ENCODE measurements around the gene VWC2. TPM values are rescaled to one million over a fixed set of nuclear protein-coding genes. Genes with fewer than 3 reads are reported as not detected.
A peak's percentile ranks its signal among the peaks of the same experiment; 100 is the strongest.

VWC2 gene
- total RNA-seq, 1 donor from 2014 or later = 1.2 TPM

- H3K4me1 Mint-ChIP-seq (ENCODE audit: low read depth, unreplicated experiment) = peaks cover 12% of the 10 kb centered on the region
- no peak overlapping the region for H3K4me3 Mint-ChIP-seq (ENCODE audit: unreplicated experiment)
- H3K27ac Mint-ChIP-seq (ENCODE audit: unreplicated experiment) = peak overlapping the region; percentile 10
- H3K9me3 Mint-ChIP-seq (ENCODE audit: unreplicated experiment) = peaks cover 4% of the 10 kb centered on the region
- no peaks in the 10 kb centered on the region for H3K36me3 Mint-ChIP-seq (ENCODE audit: unreplicated experiment)
- no peak for TF ChIP-seq CTCF (IDR thresholded peaks at IDR 0.05; ENCODE audit: partially characterized antibody, unreplicated experiment)
- H3K27me3 Mint-ChIP-seq (ENCODE audit: unreplicated experiment) = peaks cover 4% of the 10 kb centered on the region
- DNase-seq = no peak
These were observed 30.4 kb downstream of the VWC2 start for GRCh38 chr7:49803812-49804211.

- no peak for DNase-seq
- Mint-ChIP-seq H3K4me3 (ENCODE audit: unreplicated experiment) (no peak overlapping the region), H3K4me1 (ENCODE audit: low read depth, unreplicated experiment) (peaks cover 10% of the 10 kb centered on the region), H3K27ac (ENCODE audit: unreplicated experiment) (no peak overlapping the region), H3K9me3 (ENCODE audit: unreplicated experiment) (peaks cover 4% of the 10 kb centered on the region), H3K27me3 (ENCODE audit: unreplicated experiment) (peaks cover 4% of the 10 kb centered on the region), H3K36me3 (ENCODE audit: unreplicated experiment) (no peaks in the 10 kb centered on the region)
- TF ChIP-seq CTCF (IDR thresholded peaks at IDR 0.05; ENCODE audit: partially characterized antibody, unreplicated experiment) = no peak
These were observed 32.1 kb downstream of the VWC2 start for GRCh38 chr7:49805371-49806007.

- DNase-seq = no peak
- H3K4me1 Mint-ChIP-seq (ENCODE audit: low read depth, unreplicated experiment) = peaks cover 6% of the 10 kb centered on the region
- no peak overlapping the region for H3K27ac Mint-ChIP-seq (ENCODE audit: unreplicated experiment)
- H3K27me3 Mint-ChIP-seq (ENCODE audit: unreplicated experiment) = no peaks in the 10 kb centered on the region
- H3K4me3 Mint-ChIP-seq (ENCODE audit: unreplicated experiment) = no peak overlapping the region
- no peak for TF ChIP-seq CTCF (IDR thresholded peaks at IDR 0.05; ENCODE audit: partially characterized antibody, unreplicated experiment)
- no peaks in the 10 kb centered on the region for H3K36me3 Mint-ChIP-seq (ENCODE audit: unreplicated experiment)
- H3K9me3 Mint-ChIP-seq (ENCODE audit: unreplicated experiment) = peaks cover 1% of the 10 kb centered on the region
These were observed 39.1 kb downstream of the VWC2 start for GRCh38 chr7:49812534-49812933.

DNA sequence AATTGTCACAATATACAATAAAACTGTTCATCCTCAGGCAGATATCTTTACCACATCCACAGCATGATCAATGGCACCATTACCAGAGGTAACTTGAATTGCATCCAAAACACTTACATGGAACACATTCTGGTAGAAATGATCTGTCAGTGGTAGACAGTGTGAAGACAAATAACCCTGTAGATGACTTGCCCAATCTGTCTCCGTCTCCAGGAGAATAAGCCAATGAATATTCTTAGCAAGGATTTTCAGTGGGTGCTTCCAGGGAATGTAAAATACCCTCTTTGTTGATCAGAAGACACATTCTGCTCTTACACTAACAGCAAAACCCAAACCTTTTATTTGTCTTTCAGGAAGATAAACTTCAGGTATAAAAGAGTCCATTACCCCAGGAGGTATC is 43.8 kb downstream of the VWC2 start:
- TF ChIP-seq CTCF (IDR thresholded peaks at IDR 0.05; ENCODE audit: partially characterized antibody, unreplicated experiment) = no peak
- H3K36me3 Mint-ChIP-seq (ENCODE audit: unreplicated experiment) = no peaks in the 10 kb centered on the region
- DNase-seq = no peak
- peaks cover 16% of the 10 kb centered on the region for H3K4me1 Mint-ChIP-seq (ENCODE audit: low read depth, unreplicated experiment)
- H3K27me3 Mint-ChIP-seq (ENCODE audit: unreplicated experiment) = no peaks in the 10 kb centered on the region
- H3K9me3 Mint-ChIP-seq (ENCODE audit: unreplicated experiment) = peaks cover 1% of the 10 kb centered on the region
- no peak overlapping the region for H3K4me3 Mint-ChIP-seq (ENCODE audit: unreplicated experiment)
- no peak overlapping the region for H3K27ac Mint-ChIP-seq (ENCODE audit: unreplicated experiment)

DNA sequence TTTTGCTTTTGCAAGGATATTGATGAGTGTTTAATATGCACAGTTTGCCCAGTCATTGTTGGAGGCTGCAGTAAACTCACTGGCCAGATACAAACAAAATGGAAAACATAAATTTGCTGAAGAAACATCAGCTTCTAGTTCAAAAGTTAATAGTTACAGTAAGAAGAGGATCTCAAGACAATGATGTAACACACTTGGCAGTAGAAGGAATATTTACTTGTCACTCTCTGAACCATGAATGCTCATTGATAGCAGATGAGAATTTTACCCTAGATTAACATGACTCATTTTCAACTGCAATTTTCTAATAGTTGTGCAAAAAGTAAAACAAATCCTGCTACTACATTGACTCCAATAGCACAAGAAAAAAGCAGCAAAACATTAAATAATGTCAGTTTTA is 47.7 kb downstream of the VWC2 start:
- no peak overlapping the region for H3K4me3 Mint-ChIP-seq (ENCODE audit: unreplicated experiment)
- no peaks in the 10 kb centered on the region for H3K27me3 Mint-ChIP-seq (ENCODE audit: unreplicated experiment)
- H3K9me3 Mint-ChIP-seq (ENCODE audit: unreplicated experiment) = peaks cover 1% of the 10 kb centered on the region
- no peak for TF ChIP-seq CTCF (IDR thresholded peaks at IDR 0.05; ENCODE audit: partially characterized antibody, unreplicated experiment)
- DNase-seq = no peak
- no peaks in the 10 kb centered on the region for H3K36me3 Mint-ChIP-seq (ENCODE audit: unreplicated experiment)
- H3K27ac Mint-ChIP-seq (ENCODE audit: unreplicated experiment) = no peak overlapping the region
- peaks cover 9% of the 10 kb centered on the region for H3K4me1 Mint-ChIP-seq (ENCODE audit: low read depth, unreplicated experiment)

All from glutamatergic neuron (in vitro differentiated cells).